Stimulated activated CD8-positive, alpha-beta memory T cell treated with anti-CD3 and anti-CD28 coated beads, Interleukin-12 subunit alpha, Interleukin-12 subunit beta, amount 100 ng/mL, for 4 hours (primary cell): Measurements from ENCODE around the gene TCFL5.

ENCODE experiments used
- DNase-seq: peaks from one replicate; pipeline ENCODE4 v3.0.0-alpha.2; 2020; ENCODE audit warnings: low read depth

Gene TCFL5

DNA sequence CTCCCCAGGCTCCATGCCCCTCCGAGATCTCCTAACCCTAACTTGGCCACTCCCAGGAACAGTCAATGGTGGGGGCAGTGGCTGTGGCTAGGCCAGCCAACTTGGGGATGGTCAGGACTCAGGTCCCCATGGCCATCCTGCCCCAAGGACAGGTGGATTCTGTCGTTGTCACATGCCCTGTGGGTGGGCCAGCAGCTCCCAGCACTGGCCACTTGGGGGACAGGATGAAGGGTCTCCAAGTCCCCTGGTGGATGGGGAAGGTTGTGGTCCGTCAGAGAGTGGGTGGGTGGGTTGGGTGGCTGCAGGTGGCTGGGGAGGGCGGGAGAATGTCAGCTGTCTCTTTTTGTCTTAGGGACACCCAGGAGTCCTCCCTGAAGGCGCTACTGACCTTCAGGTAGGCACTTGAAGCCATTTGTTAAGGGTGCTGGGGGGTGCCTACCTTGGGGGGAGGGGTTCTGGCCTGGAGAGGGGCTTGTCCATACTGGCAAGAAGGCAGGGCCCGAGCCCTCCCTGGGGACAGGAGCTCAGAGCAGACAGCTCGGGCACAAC is 39.3 kb downstream of the TCFL5 start:
- DNase-seq, result no peak

DNA sequence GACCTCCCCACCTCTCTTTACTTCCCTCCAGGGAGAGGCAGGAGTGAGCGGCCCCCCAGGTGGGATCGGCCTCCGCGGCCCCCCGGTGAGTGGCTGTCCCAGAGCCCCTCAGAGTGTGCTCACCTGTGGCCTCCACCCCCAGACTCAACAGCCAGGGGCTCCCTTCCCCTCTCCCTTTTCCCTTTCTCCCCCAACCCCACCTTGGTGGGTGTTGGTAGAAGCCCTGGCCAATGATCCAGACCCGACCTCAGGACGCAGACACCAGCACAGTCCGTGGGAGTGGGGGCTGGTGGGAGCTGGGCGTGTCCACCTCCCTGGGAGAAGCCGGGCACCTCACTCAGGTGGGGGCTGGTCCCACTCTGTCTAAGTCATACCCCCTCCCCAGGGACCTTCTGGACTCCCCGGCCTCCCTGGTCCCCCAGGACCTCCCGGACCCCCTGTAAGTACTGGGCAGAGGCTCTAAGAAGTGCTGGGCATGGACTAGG is 39.9 kb downstream of the TCFL5 start:
- DNase-seq, result no peak

DNA sequence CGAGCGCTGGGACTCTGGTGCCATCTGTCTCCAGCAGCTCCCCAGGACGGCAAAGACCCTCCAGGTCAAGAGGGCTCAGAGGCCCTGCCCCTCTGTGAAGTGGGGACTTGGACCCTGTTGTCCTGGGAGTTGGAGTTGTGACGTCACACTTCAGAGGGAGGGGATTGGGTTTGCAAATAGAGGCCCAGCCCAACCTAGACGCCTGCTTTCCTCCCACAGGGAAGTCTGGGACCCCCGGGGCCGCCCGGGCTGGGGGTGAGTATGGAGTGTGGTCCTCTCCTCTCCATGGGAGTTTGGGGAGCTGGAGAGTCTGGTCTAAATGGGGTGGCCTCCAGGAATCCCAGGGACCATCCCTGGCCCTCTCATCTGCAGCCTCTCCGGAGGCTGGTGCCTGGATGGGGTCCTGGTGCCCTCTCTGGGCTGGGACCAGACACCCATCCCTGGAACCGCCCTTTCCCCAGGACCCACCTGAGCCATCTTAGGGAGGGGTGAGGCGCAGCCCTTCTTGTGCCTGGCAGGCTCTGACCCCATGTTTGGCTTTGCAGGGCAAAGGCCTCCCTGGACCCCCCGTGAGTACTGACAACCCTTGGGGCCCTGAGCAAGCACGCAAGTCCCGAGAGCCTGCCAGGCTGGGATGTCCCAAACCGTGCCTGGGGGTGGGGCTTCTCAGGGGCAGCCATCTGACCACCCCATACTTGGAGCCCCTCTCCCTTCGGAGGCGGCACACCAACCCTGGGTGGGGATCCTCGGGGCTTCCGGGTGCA is 40.5 kb downstream of the TCFL5 start:
- DNase-seq, result no peak

DNA sequence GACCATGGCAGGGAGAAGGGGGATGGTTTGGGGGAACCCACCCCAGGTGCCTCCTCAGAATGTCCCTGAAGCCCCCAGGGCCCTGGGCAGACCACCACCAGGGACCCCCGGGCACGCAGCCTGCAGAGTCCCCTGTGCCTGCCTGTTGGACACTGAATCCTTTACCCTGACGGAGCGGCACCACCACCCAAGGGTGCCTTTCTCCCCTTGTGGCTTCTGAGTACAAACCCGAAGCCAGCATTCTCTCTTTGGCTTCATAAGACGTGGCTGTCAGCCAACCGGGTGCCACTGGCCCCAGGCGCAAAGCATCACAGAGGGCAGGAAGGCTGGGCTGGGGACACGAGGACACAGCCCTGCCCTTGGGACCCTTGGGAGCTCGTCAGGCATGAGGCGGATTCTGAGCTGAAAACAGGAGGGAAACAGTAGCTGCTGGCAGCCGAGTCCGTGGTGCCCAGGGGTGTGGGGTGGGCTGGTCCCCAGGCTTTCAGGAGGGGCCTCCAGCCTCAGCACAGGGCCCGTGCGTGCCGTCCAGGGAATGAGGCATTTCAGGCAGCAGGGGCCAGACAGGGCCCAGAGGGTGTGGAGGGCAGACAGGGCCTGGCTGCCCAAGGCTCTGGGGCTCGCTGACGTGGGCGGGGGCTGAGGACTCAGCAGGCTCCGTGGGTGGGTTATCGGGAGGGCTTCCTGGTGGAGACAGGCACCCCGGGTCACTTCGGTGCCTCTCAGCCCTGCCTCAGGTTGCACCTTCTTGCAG is 41.2 kb downstream of the TCFL5 start:
- DNase-seq, result no peak

DNA sequence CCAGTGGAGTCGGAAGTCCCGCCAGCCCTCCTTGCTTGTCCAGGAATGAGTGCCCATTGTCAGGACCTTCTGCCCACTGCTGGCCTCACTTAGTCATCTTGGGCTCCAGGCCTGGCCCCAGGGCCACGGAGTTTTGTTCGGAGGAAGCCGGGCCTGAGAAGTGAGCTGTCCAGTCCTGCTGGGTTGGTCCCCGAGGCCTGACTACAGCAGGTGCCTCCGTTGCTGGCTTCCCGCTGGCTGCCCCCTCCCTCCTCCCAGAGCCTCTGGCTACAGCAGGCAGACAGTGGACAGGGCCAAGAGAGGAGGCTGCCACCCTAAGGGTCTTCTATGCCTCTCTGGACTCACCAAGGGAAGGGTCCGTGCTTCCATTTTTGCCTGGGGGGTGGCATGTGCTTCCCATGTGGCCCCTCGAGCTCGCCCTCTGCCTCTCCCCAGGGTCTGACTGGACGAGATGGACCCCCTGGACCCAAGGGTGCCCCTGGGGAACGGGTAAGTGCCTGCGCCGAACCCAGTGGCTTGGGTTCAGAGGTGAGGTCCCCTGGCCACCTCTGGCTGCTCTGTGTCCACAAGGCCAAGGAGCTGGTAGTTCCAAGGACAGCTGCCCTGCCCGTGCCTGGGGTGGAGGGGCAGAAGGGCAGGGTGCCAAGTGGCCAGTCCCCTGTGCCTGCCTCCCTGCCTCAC is 42.0 kb downstream of the TCFL5 start:
- DNase-seq, result no peak

DNA sequence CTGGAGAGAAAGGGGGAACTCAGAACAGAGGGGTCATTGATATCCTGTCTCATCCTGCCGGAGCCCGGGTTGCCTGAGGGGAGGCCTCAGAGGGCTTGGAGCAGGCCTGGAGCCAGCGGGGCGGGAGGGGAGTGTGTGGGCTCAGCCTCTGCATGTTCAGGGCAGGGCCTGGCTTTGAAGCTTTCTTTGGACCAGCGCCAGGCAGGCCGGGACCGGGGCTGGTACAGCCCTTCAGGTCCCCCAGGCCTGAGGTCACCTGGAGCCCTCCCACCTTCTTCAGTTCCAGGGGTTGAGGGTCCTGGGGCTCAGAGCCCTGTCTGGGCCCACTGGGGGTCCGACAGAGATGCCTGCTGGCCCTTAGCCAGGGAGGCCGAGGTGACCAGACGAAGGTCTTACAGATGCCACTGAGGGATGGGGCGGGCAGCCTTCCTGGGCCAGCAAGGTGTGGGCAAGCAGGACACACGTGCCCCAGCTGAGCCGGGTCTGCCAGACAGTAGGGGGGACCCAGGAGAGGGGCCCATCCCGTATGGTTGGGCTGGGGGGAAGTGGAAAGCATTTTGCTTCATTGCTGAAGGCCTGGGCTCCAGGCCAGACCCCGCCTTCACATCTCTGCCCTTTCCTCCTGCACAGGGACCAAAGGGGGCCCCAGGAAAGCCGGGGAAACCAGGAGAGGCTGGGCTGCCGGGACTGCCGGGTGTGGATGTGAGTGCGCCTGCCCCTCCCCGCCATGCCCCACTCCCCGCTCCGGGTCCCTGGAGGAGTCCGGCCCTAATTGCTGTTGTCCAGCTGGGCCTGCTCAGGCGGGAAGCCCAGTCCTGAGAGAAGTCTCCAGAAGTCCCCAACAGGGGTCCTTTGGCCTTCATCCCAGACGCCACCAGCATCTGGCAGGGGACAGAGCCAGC is 42.8 kb downstream of the TCFL5 start:
- no peak for DNase-seq

DNA sequence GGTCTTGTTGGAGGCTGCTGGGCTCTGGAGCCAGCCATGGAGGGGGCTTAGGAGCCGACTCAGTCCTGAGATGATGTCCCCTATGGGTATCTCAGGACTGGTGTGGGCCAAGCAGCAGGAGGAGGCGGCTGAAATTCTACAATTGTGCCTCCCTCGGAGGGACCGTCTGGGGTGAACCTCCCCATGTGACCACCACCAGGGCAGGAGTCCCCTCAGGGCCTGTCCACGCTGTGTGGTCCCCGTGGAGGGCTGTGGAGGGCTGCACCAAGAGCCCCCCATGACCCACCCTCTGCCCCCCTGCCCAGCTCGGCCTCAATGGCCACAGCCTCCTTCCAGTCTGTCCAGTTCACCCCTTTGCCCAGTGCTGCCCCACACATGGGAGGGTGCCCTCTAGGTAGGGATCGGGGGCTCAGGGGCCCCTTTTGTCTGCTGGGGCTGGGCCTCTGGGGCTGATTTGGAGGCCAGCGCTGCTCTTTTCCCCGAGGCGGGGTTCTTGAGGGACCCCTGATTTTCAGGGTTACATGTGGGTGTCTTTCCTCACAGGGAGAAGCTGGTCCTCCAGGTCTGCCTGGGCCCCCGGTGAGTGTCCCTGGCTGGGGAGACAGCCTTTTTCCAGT is 43.5 kb downstream of the TCFL5 start:
- no peak for DNase-seq

DNA sequence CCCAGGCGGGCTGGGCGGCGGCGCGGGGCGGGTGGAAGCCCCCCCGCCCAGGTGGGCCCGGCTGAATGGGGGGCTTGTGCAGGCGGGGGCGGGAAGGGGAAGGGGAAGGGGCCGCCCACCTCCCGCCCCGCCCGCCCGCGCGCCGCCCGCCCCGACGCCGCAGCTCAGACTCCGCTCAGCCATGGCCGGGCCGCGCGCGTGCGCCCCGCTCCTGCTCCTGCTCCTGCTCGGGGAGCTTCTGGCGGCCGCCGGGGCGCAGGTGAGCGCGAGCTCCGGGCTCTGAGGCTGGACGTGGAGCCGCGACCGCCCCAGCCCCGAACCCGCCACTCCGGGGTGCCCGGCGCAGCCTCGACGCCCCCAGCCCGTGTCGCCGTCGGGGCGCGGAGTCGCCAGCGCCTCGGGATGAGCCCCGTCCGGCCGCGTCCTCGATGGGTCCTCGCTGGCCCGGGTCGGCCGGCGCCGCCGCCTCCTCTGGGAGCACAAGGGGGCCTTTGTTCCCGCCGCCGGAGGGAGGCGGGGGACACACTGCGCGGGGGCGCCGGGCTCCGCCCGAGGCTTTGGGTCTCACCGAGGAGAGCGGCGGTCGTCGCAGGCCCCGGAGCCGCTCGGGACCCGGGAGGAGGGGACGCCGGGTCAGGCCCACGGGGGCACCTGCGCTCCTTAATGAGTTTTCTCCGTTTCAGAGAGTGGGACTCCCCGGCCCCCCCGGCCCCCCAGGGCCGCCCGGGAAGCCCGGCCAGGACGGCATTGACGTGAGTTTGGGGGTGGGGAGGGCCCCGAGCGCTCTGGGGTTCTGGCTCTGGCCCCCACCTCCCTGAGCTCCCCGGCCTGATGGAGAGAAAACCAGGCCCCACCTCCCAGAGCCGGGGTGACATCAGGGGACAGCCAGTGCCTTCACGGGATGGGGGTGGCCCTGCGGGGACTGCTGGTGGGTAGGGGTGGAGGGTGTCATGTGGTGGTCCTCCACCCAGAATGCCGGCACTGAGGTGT is 44.4 kb downstream of the TCFL5 start, which contains the start of gene COL9A3:
TSS of gene COL9A3 (plus strand) at position 167 of the 990 bp plus-strand sequence. CDS start at position 182, 15 bp downstream.
- DNase-seq, result no peak

DNA sequence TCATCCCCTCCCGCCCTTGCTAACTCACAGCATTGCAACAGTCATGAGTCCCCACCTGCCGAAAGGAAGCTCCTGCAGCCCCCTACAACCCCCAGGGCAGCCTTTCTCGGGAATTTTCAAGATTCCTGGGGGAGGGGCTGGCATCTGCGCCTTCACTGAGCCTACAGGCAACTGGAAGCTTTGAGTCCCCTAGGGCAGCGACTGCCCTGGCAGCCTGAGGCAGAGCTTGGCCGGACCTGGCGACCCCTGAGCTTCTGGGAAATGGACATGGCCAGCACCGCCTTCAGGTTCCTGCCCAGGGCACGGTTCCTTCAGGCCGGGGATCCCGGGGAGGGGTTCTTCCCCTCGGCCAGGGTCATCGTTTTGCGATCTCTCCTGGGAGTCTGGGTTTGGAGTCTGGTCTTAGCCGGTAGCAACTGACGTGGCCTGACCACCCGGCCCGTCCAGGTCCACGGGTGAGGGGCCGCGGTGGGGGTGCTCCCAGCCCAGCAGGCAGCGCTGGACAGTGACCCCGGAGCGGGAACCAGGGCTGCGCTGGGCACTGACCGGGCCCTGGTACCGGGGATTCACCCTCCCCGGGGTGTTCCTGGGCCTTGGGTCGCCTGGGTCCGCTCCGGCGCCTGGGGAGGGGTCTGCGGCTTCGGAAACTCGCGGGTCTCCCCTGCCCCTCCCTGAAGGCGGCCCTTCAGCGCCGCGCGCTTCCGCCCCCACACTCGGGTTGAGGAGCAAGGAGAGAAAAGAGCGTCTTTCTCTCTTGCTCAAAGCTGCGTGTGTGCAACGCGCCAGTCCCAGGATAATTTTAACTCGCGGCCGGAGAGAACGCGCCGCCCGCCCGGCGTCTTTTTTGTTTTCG is 45.4 kb downstream of the TCFL5 start:
- DNase-seq, result no peak

DNA sequence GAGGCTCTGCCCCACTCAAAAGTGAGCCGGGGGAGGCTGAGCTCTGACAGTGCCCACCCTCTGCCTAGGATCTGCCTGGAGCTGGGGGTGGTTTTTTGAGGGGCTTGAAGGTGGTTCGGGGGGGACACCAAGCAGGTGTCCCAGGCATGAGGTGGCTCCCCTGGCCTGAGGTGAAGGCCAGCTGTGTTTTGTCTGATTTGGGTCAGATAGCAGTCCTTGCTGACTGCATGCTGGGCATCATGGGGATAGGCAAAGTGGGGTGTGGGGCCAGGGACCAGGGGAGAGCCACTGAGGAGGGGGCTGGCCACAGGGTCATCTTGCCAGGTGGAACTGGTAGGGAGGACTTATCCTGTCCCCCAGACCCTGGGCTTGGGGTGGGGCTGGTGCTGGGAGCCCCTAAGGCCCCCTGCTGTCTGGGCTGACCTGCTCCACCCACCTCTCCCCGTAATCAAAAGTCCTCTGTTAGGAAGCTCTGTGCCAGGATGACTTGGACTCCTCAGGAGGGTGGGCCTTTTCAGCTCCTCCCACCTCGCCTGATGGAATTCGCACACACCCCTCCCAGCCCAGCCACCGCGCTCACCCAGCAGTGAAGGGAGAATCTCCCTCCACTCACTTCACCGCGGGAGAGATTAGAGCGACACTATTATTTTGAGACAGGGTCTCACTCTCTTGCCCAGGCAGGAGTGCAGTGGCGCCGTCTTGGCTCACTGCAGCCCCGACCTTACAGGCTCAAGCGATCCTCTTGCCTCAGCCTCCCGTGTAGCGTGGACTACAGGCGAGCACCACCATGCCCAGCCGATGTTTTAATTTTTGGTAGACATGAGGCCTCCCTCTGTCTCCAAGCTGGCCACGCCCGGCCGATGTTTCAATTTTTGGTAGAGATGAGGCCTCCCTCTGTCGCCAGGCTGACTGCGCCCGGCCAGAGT is 46.3 kb downstream of the TCFL5 start:
- no peak for DNase-seq

DNA sequence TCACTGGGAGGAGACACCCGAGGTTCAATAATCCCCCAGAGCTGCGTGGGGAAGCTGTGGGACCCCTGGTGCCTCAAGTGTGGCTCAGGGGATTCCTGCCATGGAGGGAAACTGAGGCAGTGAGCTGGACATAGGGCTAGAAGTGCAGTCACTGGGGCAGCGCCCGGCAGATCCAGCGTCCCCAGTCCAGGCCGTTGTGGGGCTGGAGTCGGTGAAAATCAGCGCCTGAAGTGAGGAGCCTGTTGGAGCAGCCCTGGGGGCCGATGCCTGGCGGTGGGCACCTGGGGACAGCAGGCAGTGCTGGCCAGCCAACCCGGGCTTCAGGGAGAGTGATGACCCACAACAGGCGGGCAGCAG is 46.9 kb downstream of the TCFL5 start:
- no peak for DNase-seq

DNA sequence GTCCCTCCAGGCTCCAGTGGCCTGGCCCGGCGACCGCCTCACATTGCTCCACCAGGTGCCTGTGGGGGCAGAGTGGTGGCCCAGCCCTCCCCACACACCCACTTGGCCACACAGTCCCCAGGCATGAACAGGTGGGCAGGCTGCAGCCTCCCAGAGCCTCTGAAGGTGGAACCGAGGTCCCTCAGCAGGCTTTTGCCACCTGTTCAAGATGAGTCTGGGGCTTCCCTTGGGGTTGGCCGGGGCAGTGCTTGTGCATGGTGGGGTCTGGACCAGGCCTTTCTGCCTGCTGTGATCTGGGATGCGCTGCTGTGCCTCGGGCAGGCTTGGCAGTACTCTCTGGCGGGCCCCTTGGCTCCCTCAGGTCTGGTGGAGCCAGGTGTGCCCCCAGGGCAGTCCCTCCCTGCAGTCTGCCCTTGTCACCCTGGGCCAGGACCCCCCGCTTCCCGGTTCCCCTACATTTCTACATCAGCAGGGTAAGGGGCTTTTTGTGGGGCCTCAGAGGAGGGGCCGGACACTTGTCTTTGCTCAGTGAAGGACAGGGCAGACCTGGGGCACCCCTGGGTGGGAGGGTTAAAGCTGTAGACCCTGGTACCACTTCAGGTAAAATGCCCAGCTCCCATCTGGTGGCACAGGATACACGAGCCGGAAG is 47.4 kb downstream of the TCFL5 start:
- no peak for DNase-seq

DNA sequence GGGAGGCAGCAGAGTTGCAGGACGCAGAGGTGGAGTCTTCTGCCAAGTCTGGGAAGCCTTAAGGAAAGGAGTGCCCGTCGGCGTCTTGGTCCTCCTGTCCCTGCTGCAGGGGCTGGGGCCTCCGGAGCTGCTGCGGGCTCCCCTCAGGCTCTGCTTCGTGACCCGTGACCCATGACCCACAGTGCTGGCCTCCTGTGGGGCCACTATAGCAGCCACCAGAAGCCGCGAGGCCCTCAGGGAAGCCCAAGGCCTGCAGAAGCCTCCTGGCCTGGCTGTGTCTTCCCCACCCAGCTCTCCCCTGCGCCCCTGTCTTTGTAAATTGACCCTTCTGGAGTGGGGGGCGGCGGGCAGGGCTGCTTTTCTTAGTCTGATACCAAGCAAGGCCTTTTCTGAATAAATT is 48.0 kb downstream of the TCFL5 start:
- no peak for DNase-seq

DNA sequence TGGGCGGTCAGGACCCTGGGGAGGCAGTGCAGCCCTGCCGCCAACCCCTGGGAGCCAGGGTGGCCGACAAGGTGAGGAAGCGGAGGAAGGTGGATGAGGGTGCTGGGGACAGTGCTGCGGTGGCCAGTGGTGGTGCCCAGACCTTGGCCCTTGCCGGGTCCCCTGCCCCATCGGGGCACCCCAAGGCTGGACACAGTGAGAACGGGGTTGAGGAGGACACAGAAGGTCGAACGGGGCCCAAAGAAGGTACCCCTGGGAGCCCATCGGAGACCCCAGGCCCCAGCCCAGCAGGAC is 48.8 kb downstream of the TCFL5 start:
- no peak for DNase-seq

DNA sequence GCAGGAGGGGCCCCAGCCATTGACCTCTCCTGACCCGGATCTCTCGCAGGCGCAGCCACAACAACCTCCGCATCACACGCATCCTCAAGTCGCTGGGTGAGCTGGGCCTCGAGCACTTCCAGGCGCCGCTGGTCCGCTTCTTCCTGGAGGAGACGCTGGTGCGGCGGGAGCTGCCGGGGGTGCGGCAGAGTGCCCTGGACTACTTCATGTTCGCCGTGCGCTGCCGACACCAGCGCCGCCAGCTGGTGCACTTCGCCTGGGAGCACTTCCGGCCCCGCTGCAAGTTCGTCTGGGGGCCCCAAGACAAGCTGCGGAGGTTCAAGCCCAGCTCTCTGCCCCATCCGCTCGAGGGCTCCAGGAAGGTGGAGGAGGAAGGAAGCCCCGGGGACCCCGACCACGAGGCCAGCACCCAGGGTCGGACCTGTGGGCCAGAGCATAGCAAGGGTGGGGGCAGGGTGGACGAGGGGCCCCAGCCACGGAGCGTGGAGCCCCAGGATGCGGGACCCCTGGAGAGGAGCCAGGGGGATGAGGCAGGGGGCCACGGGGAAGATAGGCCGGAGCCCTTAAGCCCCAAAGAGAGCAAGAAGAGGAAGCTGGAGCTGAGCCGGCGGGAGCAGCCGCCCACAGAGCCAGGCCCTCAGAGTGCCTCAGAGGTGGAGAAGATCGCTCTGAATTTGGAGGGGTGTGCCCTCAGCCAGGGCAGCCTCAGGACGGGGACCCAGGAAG is 49.3 kb downstream of the TCFL5 start:
- DNase-seq, result no peak

DNA sequence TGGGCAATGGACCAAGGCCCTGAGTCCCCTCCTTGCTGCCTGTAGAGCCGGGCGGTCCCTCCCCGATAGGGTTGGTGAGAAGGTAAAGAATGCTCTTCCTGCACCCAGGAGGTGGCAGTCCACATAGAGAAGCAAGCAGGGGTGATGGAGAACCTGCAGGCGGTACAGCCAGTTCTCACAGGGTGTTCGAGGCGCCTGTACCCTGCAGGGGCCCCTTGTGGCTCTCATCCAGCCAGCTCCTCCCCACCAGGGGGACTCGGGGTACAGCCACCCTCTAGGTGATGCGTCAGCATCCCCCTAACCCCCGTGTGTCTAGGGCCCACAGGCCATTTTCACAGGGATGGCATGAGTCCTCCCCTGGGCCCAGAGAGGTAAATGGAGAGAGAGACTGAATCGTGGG is 49.9 kb downstream of the TCFL5 start:
- DNase-seq, result no peak

DNA sequence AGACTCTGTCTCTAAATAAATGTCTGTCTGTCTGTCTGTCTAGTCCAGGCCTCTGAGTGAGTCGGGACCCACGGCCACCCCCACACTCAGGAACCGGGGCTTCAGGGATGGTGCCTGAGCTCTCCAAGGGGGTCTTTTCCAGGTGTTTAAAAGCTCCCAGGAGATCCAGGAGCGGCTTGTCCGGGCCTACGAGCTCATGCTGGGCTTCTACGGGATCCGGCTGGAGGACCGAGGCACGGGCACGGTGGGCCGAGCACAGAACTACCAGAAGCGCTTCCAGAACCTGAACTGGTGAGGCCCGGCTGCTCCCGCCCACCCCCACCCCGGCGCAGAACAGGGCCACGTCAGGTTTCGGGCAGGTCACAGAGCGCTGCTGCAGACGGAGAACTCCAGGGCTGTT is 50.3 kb downstream of the TCFL5 start:
- no peak for DNase-seq
